Parathyroid adenoma (tissue), 2 donors: ENCODE results near the gene MGAM2.

ENCODE experiments used
- H2AFZ ChIP-seq: fragments of 300-600 bp; sonication (generic); one replicate; pipeline ENCODE4 v1.7.0; 2017; ENCODE audit warnings: antibody characterized with exemption, mild to moderate bottlenecking
- H3K27ac ChIP-seq: fragments of 300-600 bp; sonication (generic); one replicate; pipeline ENCODE4 v1.7.0; 2017
- H3K27me3 ChIP-seq: fragments of 300-600 bp; sonication (generic); one replicate; pipeline ENCODE4 v1.7.0; 2017; ENCODE audit warnings: low read length; ENCODE audit not compliant: control insufficient read depth, insufficient read depth
- H3K36me3 ChIP-seq: fragments of 300-600 bp; sonication (generic); one replicate; pipeline ENCODE4 v1.7.0; 2017; ENCODE audit warnings: low read length; ENCODE audit not compliant: control insufficient read depth, insufficient read depth
- H3K4me1 ChIP-seq: fragments of 300-600 bp; sonication (generic); one replicate; pipeline ENCODE4 v1.7.0; 2017; ENCODE audit warnings: control low read depth
- H3K4me2 ChIP-seq: fragments of 300-600 bp; sonication (generic); one replicate; pipeline ENCODE4 v1.7.0; 2017; ENCODE audit warnings: low read length
- H3K4me3 ChIP-seq: fragments of 300-600 bp; sonication (generic); one replicate; pipeline ENCODE4 v1.7.0; 2017; ENCODE audit warnings: low read depth, low read length
- H3K79me2 ChIP-seq: fragments of 300-600 bp; sonication (generic); one replicate; pipeline ENCODE4 v1.7.0; 2017; ENCODE audit warnings: control low read depth
- H3K9ac ChIP-seq: fragments of 300-600 bp; sonication (generic); one replicate; pipeline ENCODE4 v1.7.0; 2017; ENCODE audit warnings: mild to moderate bottlenecking
- H3K9me3 ChIP-seq: fragments of 300-600 bp; sonication (generic); one replicate; pipeline ENCODE4 v1.7.0; 2017; ENCODE audit warnings: low read length; ENCODE audit not compliant: control insufficient read depth
- CTCF ChIP-seq: fragments of 300-600 bp; sonication (generic); IDR thresholded peaks from one replicate; pipeline ENCODE4 v1.7.0; 2017; ENCODE audit warnings: antibody characterized with exemption, mild to moderate bottlenecking
- donor health status: primary hyperparathyroidism.

The MGAM2 gene

GRCh38 chr7:142104550-142105527 lies 6.7 kb upstream of the MGAM2 start:
- no peak overlapping the region for H3K4me3 ChIP-seq
- H3K27me3 ChIP-seq = no peaks in the 10 kb centered on the region

GRCh38 chr7:142108728-142109505 lies 2.6 kb upstream of the MGAM2 start:
- no peaks in the 10 kb centered on the region for H3K27me3 ChIP-seq
- H3K9me3 ChIP-seq = no peaks in the 10 kb centered on the region
- no peak overlapping the region for H2AFZ ChIP-seq
- TF ChIP-seq CTCF = no peak
- H3K4me2 ChIP-seq = no peak overlapping the region
- no peaks in the 10 kb centered on the region for H3K4me1 ChIP-seq
- no peak overlapping the region for H3K4me3 ChIP-seq
- no peaks in the 10 kb centered on the region for H3K36me3 ChIP-seq
- H3K79me2 ChIP-seq = no peaks in the 10 kb centered on the region
- H3K9ac ChIP-seq = no peak overlapping the region
- no peak overlapping the region for H3K27ac ChIP-seq

More at GRCh38 chr7:142104550-142105527, 6.7 kb upstream of the MGAM2 start:
- Histone ChIP-seq H2AFZ (no peak overlapping the region), H3K36me3 (no peaks in the 10 kb centered on the region), H3K27ac (no peak overlapping the region), H3K9me3 (no peaks in the 10 kb centered on the region), H3K9ac (no peak overlapping the region), H3K4me1 (no peaks in the 10 kb centered on the region), H3K4me2 (no peak overlapping the region), H3K79me2 (no peaks in the 10 kb centered on the region)
- no peak for TF ChIP-seq CTCF

- no peak overlapping the region for H3K4me3 ChIP-seq
- no peak overlapping the region for H2AFZ ChIP-seq
- no peak overlapping the region for H3K9ac ChIP-seq
- H3K79me2 ChIP-seq = no peaks in the 10 kb centered on the region
- TF ChIP-seq CTCF = no peak
- H3K9me3 ChIP-seq = no peaks in the 10 kb centered on the region
- H3K4me2 ChIP-seq = no peak overlapping the region
- no peaks in the 10 kb centered on the region for H3K27me3 ChIP-seq
- H3K36me3 ChIP-seq = no peaks in the 10 kb centered on the region
- no peaks in the 10 kb centered on the region for H3K4me1 ChIP-seq
- H3K27ac ChIP-seq = no peak overlapping the region
Observed at GRCh38 chr7:142110098-142110497, 1.4 kb upstream of the MGAM2 start.

GRCh38 chr7:142110638-142111037 lies 880 bp upstream of the MGAM2 start:
- Histone ChIP-seq H3K4me3 (no peak overlapping the region), H3K36me3 (no peaks in the 10 kb centered on the region), H3K27me3 (no peaks in the 10 kb centered on the region), H3K4me2 (no peak overlapping the region), H2AFZ (no peak overlapping the region), H3K9me3 (no peaks in the 10 kb centered on the region), H3K9ac (no peak overlapping the region), H3K79me2 (no peaks in the 10 kb centered on the region), H3K4me1 (no peaks in the 10 kb centered on the region), H3K27ac (no peak overlapping the region)
- no peak for TF ChIP-seq CTCF
